HG02798 (cell line): ENCODE measurements around the gene TRAP1.

Source experiments
- ATAC-seq: cut with Tn5 transposase; IDR thresholded peaks from one replicate; pipeline ENCODE4 v1.9.1; 2021; ENCODE audit warnings: mild to moderate bottlenecking; ENCODE audit not compliant: unreplicated experiment, poor library complexity

The TRAP1 gene

GRCh38 chr16:3654249-3654991, 62.9 kb downstream of the TRAP1 start, which contains the start of gene DNASE1:
DNASE1 (plus strand) TSS chr16:3654691; CDS start chr16:3655374, 683 bp downstream.
- no peak for ATAC-seq

GRCh38 chr16:3652373-3653195, 64.7 kb downstream of the TRAP1 start:
- ATAC-seq, result no peak

GRCh38 chr16:3651461-3652372, 65.6 kb downstream of the TRAP1 start:
- ATAC-seq, result no peak

GRCh38 chr16:3650631-3651265, 66.6 kb downstream of the TRAP1 start:
- no peak for ATAC-seq

GRCh38 chr16:3646348-3646920, 70.9 kb downstream of the TRAP1 start:
- no peak for ATAC-seq

- ATAC-seq, result no peak
Measured at GRCh38 chr16:3645504-3646347, 71.6 kb downstream of the TRAP1 start.

- no peak for ATAC-seq
Measured at GRCh38 chr16:3645108-3645503, 72.2 kb downstream of the TRAP1 start.

GRCh38 chr16:3643095-3643730, 74.1 kb downstream of the TRAP1 start:
- no peak for ATAC-seq

- no peak for ATAC-seq
Measured at GRCh38 chr16:3642397-3643094, 74.8 kb downstream of the TRAP1 start.

GRCh38 chr16:3641801-3642396, 75.4 kb downstream of the TRAP1 start:
- ATAC-seq, result no peak

GRCh38 chr16:3640632-3641501, 76.5 kb downstream of the TRAP1 start:
- ATAC-seq, result no peak

- ATAC-seq, result no peak
Measured at GRCh38 chr16:3640207-3640606, 77.1 kb downstream of the TRAP1 start.

- no peak for ATAC-seq
Measured at GRCh38 chr16:3638916-3639644, 78.2 kb downstream of the TRAP1 start.

- no peak for ATAC-seq
Measured at GRCh38 chr16:3637371-3637923, 79.9 kb downstream of the TRAP1 start.

- no peak for ATAC-seq
Measured at GRCh38 chr16:3625911-3626732, 91.2 kb downstream of the TRAP1 start.
